ENCODE data around the gene UNC5B.

UNC5B gene

DNA sequence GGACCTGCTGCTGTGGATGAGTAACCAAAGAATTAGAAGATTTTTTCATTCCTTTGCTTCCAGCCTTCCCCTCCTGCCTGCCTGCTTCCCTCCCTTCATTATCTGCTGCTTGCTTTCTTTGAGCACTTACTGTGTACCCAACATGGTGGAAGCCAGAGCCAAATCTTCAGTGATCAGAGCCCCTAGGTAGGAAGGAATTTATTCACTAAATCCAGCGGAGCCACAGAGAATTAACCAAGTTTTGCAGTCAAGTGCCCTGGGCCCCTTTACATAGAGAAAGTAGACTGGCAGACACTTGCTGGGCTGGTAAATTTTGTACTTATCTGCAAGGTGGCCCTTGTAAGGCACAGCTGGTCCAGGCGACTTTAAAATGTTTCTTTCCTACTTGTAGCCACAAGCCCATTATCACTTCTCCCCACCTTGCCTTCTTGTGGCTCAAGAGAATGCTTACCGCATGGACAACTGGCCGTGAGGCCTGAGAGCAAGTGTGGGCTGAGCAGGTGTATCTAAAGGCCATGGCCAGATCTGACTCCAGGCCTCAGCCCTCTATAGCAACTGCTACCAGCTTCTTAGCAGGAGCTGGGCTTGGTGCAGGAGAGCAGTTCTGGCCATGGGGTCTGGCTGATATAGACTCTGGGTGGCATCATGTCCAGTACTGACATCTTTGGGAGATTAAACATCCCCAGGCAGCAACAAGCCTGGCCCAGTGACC, 11.1 kb downstream of the UNC5B start:
- DNase-seq: no peak

DNA sequence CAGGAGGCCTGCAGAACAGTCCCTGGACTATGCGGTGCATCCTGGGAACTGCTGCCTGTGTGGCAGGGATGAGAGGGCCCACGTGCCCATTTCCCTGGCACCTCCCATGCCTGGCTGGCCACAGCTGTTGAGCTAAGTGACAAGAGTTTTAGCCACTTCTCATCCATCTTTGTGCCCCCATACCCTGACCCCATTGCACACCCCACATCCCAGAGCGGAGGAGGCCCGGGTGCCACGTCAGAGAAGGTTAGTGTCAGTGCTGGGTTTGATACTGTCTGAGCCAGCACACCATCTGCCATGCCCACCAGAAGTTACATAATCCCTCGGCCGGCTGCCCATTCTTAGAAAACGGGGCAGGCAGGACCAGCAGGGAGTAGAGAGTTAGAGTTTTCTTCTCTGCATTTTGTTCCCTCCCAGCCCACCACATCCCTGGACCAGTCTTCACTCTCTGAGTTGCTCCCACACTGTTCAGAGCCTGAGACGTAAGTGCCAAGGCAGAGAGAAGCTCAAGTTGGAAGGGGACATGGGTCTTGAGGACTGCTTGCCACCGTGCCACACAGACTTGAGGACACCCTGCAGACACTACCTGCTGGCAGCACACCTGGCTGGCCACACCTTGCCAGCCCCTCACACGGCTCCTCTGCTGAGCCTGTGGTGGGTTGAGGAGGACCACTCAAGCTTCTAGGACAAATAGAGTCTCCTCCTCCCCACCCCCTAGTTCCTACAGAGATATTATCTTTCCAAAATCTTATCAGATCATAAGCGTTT, 13.1 kb downstream of the UNC5B start:
- DNase-seq: no peak

DNA sequence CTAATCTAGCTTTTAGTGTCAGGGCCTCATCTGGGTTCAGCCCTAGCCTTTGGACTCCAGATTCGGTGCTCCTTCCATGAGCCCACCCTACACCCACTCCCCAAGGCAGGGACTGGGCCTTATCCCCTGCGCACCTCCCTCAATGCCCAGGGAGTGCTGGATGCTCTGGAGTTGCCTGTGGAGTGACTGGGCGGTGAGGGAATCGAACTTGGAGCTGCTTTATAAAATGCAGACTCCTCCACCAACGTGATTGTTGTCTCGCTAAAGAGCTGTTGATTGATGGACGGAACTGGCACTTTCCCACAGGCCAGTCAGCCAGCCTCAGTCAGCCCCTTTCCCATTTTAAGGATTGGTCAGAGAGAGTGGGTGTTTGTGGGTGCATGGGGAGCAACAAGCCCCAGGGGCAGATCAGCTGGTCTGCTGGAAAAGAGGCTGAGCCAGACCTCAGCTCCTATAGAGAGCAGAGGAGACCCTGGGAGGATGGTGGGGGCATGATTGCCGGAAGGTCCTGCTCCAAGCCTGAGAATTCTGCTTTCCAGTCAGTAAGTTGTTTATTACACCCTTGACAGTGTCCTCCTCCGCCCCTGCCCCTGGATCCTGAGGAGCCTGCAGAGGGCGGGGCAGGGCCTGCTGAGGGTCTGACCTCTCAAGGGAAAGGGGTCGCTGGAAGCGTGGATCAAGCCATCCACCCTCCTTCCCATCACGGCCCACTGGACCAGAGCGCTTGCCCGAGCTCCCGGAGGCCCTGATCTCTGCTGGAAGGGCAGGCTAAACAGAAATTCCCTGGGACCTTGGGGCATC, 16.7 kb downstream of the UNC5B start:
- DNase-seq: no peak

DNA sequence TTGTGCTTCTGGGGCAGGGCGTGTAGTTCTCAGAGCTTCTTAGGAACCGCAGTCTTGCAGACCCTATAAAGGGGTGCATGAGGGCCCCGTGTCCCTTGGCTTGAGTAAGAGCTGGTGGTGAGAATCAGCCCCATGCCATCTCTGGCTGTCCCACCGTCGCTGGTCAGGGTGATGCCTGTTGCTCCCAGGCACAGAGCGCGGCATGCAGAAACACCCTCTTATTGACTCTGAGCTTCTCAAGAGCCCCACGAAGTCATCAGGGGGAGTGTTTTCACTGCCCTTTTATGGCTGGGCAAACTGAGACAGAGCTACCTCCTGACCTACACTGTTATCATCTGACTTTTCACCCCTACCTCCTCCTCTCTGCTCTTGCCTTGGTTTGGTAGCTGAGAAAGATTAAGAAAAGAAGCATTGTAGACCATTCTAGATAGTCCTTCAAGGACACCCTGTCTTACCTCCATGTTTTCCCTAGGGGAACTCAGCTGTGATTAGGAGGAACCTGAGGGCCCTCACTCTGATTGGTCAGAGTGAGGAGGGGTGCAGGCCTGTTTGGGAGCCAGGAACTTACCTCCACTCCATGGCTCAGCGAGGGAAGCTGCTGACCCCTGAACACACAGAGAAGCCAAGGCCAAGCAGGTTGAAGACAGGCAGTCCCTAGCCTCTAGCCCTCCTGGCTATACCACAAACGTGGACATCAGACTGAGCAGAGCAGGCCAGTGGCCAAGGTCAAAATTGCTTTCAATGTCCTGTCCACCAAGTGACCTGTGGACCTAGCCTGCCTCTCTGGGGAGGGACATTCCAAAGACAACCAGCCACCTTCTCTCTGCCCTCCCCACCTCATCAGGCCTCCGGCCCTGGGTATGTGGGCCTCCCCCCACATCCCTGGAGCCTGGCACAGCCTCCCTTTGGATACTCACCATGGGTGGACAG, 17.6 kb downstream of the UNC5B start:
- DNase-seq: peak; percentile 38

DNA sequence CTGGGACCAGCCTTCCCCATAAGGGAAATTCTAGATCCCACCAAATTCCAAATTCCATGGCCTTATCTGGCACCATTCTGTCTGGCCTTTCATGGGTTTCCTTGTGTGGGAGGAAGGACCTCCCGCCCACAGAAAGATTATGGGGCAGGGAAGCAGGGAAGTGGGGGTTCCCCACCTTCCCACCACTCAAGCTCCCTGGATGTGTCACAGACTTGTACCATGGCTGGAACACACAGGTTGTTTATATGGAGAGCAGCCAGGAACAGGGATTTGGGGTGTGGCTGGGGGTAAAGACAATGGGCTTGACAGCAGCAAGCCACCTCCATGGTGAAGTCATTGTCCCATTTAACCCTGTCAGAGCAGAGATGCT, 18.3 kb downstream of the UNC5B start:
- DNase-seq: no peak

DNA sequence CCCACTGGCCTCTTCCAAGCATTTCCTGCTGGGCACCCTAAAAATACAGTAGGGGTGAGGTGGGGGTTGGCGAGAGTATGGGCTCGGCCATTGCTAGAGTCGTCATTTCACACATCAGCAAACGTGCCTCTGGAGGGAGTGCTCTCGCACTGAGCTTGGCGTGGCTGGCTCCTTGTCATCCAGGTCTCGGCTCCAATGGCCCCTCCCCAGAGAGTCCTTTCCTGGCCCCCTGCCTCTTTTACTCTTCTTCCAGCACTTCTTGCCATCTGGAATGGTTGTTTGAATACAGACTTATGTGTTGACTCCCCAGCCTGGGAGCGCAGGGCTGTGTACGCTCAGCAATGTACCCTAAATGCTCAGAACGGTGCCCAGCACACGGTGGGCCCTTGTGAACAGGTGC, 18.8 kb downstream of the UNC5B start:
- no peak for DNase-seq

DNA sequence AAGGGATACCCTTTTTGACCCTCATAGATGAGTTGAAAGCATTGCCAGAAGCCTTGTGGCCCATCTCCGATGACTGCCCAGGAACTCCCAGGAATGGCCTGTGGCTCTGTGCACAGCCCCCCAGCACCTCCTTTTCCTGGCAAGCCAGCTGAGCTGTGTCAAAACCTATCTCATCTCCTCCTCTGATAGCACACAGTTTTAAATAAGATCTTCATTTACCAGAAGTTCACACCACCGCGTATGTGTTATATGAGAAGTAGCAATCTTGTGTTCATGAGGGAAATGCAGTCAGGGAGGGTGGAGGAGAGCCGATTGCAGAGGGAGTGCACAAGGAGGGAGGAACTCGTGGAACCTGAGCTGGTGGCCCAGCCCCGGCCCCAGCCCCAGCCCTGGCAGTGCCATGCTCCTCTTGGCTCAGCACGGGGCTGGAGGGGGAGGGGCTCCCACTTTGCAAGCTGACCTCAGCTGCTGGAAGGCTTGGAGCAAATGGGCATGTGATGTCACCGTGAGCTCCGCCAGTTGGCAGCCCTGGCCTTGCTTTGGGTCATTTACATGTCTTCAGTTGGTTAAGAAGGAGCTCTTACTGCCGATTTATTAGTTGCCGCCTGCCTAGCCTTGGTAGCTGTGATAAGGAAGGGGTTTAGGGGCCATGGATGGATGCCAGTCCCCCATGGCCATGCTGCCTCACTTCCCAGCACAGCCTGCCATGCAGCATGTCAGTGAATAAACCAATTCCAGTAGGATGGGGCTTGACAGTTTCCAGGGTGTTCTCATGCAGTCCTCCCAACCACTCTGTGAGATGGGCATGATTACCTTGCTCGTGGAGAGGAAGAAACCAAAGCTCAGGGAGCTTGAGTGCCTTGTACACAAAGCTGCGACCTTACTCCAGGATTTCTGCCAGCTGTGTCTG, 20.0 kb downstream of the UNC5B start:
- DNase-seq: peak; percentile 23

DNA sequence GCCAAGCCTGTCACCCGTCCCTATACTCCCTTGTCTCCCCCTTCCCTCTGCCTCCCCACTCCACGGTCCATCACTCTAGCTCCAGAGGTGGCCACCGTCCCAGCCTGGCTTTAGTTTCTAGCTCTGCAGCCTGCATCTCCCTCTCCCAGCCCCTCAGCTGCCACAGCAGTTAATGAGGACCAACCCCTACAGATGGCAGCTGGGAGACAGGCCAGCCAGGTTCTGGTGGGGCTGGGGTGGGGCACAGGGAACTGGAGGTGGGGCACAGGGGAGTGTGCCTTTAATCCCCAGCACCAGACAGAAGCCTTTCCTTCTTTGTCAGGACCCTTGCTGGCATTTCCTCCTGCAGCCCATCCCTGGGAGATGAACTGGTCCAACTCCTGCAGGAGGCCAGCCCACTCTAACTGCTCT, 21.1 kb downstream of the UNC5B start:
- no peak for DNase-seq

DNA sequence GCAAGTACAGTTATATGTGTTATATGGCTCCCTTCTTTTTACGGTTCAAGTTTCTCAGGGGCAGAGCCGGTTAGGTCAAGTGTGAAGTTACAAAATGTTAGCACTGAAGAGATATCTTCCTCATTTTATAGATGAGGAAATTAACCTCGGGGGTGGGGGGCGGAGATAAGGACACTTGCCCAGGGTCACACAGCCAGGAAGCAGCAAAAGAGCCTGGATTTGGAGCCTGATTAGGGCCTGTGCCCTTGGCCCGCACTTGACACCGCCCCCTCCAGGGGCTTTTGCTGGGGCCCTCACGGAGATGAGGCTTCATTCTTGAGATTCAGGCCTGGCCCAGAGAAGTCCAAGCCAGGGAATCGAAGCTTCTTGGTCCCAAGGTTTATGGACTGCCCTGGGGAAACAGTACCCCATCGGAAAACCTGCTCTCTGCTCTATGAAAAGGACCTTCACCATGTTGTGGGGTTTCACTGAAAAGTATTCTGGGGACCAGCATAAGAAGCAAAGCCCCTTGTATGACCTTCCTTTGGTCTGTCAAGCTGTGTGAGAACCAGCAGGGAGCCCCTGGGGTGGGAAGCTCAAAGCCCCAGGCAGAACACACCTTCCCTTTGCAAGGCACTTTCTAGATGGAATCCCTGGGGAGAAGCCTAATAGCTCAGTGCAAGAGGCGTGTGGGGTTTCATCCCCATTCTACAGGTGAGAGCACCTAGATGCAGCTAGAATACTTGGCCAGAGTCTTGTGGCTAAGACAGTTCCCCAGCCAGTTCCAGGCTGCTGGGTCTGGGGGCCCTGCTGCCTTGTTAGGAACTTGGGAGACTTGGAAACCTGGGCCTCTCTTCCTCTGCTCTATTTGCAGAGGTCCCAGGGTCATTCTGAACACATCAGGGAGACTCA, 21.9 kb downstream of the UNC5B start:
- DNase-seq: peak; percentile 75

DNA sequence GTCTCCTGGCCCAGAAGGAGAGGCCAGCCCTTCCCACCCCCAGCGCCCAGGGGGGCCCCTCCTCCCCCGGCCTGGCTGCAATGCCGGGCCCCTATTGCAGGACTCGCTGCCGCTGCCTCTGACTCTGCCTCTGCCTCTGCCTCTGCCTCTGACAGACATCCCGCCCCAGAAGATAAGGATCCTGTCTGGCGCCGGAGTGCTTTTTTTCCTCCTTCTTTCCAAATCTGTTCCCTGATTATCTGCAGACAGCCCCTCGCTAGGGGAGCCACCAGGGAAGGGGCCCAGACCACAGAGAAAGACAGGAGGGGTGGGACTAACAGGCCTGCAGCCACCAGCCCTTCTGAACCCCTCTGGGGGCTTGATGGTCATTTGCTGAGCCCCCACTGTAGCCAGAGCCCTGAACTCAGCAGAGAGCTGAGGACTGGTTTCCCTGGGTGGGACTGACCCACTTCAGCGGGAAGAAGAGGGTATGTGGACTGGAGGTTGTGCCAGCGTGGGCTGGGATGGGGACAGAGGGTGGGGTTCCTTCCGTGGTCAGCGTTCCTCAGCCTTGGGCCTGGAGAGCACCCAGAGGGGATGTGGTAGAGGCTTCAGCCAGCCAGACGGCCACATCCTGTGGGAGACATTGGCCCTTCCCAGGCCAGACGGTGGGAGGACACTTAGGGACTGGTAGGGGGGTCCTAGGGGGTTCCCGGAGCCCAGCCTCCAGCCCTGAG, 22.8 kb downstream of the UNC5B start:
- DNase-seq: peak; percentile 29

DNA sequence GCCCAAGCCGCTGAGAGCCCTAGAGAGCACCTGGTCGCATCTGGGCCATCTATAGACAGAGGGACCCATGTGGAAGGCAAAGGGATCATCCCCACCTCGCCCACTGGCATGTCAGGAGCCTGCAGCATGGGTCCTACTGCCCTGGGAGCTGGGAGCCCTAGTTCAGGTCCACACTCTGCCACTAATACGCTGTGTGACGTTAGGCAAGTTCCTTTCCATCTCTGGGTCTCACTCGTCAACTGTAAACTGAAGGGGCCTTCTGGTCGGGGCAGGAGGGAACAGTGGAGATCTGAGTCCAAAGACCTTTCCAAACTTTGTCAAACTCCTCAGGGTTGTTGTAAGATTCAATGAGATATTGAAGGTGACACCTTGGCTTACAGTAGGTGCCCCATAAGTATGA, 23.4 kb downstream of the UNC5B start:
- no peak for DNase-seq

DNA sequence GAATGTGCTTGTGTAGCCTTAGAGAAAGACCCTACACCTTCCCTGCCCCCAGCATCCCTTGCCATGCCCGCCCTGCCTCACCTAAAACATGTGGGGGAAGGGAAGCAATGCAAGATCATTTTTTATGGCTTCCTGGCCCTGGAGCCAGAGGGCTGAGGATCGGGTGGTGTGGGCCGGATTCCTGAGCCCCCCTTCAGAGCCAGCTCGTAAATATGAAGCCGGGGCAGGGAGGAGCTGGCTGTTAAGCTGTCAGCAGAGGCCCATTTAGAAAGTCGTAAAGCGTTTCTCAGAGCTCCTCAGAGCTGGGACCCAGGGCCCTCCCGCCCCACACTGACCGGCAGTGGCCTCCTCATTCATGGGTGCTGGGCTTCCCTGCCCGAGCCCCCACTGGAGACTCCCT, 23.9 kb downstream of the UNC5B start:
- DNase-seq: no peak

DNA sequence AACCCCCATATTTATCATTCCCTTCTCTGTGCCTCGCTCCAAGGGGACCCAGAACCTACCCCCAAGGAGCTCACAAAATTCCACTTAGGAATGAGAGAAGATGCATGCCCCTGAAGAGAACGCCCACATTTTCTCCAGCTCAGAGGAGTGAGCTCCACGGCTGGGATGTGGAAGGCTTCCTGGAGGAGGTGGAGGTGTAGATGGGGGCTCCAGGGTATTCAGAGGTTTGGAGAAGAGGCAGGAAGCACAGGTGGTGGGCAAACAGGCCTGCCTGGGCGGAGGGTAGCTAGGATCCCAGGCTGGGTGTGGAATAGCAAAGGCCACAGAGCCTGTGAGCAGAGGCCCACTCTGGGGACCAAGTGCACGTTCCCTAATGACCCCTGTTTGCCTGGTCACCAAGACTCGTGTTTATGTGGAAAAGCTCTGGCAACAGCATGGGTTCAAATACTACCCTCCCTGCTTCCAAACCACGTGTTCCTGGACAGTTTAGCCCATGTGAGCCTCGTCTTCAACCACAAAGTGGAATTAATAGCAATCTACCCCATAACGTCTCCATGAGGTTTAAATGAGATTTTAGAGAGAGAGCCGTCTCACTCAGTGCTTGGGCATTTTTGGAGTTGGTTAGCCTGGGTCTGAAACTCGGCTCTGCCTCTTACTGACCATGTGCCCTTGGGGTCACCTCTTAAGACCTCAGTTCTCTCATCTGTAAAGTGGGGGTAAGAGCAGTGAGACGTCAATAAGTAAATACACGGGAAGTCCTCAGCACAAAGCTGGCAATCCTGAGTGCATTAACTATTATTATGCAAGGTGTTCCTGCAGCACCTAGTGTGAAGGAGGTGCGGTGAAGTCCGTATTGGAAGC, 24.7 kb downstream of the UNC5B start:
- no peak for DNase-seq

DNA sequence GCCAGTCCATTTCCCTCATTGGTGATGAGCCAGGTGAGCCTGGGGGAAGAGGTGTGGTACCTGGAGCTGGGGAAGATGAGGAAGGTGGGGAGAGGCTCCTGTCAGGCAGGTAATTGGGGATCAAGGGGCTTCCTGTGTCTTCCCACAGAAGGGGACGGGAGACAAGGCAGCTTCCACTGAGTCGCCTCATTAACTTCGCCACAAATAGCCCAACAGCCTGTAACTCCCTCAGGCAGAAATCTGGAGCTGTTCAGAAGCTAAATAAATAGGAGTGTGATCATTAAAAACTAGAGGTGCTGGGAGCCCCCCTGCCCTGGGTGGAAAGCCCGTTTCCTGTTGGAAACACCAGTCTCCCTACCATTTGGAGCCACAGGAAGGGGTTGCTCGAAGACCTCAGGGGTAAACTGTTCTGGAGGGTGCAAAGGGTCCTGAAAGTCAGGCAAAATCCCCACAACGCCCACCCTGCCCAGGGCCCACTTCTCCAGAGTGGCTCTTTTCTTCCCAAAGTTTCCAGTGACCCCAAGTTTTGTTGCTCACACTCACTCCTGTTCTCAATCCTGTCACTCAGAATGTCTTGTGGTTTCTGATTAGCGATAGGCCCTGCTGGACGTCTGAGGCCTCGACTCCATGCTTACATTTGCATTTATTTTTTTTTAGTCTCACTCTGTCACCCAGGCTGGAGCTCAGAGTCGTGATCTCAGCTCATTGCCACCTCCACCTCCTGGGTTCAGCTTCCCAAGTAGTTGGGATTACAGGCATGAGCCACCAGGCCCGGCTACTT, 25.7 kb downstream of the UNC5B start:
- no peak for DNase-seq

DNA sequence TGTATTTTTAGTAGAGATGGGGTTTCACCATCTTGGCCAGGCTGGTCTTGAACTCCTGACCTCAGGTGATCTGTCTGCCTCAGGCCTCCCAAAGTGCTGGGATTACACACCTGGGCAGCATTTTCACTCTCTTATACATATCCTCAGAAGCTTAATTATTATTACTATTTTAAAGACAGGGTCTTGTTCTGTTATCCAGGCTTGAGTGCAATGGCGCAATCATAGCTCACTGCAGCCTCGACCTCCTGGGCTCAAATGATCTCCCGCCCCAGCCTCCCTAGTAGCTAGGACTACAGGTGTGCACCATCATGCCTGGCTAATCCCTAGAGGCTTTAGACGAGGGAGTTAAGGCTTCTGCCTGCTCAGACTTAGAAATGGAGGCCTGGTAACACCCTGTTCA, 26.3 kb downstream of the UNC5B start:
- no peak for DNase-seq

DNA sequence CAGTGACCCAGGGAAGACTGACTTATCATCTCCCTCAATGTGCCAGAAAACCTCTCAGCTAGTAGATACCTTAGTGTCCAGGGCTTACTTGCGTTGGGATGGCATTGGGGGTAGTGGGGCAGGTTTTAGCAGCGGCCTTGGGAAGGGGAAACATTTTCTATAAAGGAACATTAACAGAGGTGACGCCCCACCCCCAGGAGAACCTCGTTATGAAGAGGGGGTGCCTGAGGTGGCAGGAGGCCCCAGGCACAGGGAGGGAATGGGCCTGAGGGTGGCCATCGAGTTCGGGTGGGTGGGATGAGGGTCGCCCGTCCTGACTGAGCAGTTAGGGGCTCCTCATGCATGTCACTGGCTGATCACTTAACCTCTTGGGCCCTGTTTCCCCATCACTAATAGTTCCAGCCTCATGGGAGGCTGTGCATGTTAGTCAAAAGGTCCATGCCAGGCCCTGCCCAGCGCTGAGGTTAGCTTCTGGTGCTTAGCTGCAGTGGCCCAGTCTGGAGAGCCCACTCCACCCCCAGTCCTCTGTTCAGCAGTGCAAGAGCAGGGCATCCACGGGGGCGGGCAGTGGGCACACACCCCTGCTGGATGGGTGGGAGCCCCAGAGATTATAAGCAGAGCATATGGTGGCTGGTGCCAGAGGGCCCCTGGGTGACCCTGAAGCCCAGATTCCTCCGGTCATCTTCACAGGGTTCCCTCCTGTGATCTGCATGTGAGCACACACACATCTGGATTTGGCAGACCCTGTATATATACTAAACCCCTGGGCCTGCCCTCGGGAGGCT, 27.0 kb downstream of the UNC5B start:
- no peak for DNase-seq
